Fibroblast of skin of right biceps (primary cell): ENCODE data around the gene PCDHB8.
A peak's percentile ranks its signal among the peaks of the same experiment; 100 is the strongest.
"Not testable (repeated sequence)": the region's sequence is repeated elsewhere in the genome, so short reads cannot be mapped to it uniquely, and the experiment has no call there.

Experiments
- DNase-seq: peaks from one replicate; pipeline ENCODE4 v3.0.0-alpha.2; 2013

PCDHB8 gene

GRCh38 chr5:141177577-141178191 lies at the start of gene PCDHB8:
PCDHB8 (plus strand) TSS chr5:141177790; CDS start chr5:141178035, 245 bp downstream.
- not testable (repeated sequence) for DNase-seq

- peak; percentile 13 for DNase-seq
Observed at GRCh38 chr5:141135030-141135717, 42.4 kb upstream of the PCDHB8 start, which contains the start of gene PCDHB5. PCDHB5 (plus strand) TSS chr5:141135206; CDS start chr5:141135435, 229 bp downstream.

GRCh38 chr5:141135718-141136266 lies 41.8 kb upstream of the PCDHB8 start:
- no peak for DNase-seq

- DNase-seq, result not testable (repeated sequence)
Observed at GRCh38 chr5:141137346-141137745, 40.2 kb upstream of the PCDHB8 start.

GRCh38 chr5:141149812-141150211 lies 27.8 kb upstream of the PCDHB8 start, which contains the start of gene PCDHB6:
PCDHB6 (plus strand) TSS chr5:141150057; CDS start chr5:141150258, 201 bp downstream.
- peak; percentile 1 for DNase-seq

DNA sequence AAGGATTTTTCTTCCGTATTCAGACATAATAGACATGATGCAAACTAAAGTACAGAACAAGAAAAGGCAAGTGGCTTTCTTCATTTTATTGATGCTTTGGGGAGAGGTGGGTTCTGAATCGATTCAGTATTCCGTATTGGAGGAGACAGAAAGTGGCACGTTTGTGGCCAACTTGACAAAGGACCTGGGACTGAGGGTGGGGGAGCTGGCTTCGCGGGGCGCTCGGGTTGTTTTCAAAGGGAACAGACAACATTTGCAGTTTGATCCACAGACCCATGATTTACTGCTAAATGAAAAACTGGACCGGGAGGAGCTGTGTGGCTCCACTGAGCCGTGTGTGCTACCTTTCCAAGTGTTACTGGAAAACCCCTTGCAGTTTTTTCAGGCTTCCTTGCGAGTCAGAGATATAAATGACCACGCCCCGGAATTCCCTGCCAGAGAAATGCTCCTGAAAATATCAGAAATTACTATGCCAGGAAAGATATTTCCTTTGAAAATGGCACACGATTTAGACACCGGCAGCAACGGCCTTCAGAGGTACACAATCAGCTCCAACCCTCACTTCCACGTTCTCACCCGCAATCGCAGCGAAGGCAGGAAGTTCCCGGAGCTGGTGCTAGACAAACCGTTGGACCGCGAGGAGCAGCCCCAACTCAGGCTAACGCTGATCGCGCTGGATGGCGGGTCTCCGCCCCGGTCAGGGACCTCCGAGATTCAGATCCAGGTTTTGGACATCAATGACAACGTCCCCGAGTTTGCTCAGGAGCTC lies 27.2 kb upstream of the PCDHB8 start:
- DNase-seq, result no peak

- no peak for DNase-seq
Observed at GRCh38 chr5:141150993-141151325, 26.6 kb upstream of the PCDHB8 start.

- DNase-seq, result not testable (repeated sequence)
Observed at GRCh38 chr5:141151632-141152031, 26.0 kb upstream of the PCDHB8 start.

- not testable (repeated sequence) for DNase-seq
Observed at GRCh38 chr5:141152096-141152495, 25.5 kb upstream of the PCDHB8 start.

DNA sequence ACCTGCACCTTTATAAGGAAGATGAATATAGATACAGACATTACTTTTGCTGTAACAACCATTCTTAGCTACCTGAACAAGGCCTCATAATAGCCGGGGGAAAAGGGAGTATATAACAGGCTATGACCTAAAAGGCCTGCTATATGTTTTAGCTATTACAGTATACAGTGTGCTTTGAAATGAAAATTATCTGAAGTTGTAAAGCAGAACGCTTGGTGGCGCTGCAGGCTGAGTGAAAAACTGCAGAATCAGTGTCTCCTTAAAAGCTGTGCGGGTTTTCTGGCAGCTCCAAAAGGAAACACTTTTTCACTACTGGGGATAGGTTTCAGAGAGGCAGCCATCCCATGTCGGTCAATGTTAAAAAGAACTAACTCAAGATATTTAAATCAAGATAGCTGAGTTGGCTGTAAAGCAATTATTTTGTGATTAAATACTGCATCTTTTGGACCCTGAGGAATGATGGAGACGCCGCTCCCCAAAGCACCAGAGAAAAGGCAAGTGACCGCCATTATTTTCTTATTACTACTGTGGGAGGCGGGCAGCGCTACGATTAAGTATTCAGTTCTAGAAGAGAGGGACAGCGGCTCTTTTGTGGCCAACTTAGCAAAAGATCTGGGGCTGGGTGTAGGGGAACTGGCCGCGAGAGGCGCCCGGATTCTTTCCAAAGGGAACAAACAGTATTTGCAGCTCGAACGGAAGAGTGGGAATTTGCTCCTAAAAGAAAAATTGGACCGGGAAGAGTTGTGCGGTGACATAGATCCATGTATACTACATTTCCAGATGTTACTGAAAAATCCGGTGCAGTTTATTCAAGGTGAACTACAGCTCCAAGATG lies 21.8 kb upstream of the PCDHB8 start:
- DNase-seq, result no peak

DNA sequence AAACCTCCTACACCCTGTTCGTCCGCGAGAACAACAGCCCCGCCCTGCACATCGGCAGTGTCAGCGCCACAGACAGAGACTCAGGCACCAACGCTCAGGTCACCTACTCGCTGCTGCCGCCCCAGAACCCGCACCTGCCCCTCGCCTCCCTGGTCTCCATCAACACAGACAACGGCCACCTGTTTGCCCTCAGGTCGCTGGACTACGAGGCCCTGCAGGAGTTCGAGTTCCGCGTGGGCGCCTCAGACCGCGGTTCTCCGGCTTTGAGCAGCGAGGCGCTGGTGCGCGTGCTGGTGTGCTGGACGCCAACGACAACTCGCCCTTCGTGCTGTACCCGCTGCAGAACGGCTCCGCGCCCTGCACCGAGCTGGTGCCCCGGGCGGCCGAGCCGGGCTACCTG lies 20.2 kb upstream of the PCDHB8 start:
- not testable (repeated sequence) for DNase-seq

GRCh38 chr5:141157901-141158300 lies 19.7 kb upstream of the PCDHB8 start:
- not testable (repeated sequence) for DNase-seq

GRCh38 chr5:141172381-141173204 lies 5.0 kb upstream of the PCDHB8 start, which contains the start of gene PCDHB7:
PCDHB7 (plus strand) TSS chr5:141172644; CDS start chr5:141172836, 192 bp downstream.
- peak; percentile 17 for DNase-seq

- DNase-seq, result not testable (repeated sequence)
Observed at GRCh38 chr5:141174291-141175104, 3.1 kb upstream of the PCDHB8 start.

- DNase-seq, result no peak
Observed at GRCh38 chr5:141175933-141176332, 1.7 kb upstream of the PCDHB8 start.

DNA sequence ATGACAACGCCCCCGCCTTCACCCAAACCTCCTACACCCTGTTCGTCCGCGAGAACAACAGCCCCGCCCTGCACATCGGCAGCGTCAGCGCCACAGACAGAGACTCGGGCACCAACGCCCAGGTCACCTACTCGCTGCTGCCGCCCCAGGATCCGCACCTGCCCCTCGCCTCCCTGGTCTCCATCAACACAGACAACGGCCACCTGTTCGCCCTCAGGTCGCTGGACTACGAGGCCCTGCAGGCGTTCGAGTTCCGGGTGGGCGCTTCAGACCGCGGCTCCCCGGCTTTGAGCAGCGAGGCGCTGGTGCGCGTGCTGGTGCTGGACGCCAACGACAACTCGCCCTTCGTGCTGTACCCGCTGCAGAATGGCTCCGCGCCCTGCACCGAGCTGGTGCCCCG lies 1.8 kb downstream of the PCDHB8 start:
- DNase-seq, result not testable (repeated sequence)

DNA sequence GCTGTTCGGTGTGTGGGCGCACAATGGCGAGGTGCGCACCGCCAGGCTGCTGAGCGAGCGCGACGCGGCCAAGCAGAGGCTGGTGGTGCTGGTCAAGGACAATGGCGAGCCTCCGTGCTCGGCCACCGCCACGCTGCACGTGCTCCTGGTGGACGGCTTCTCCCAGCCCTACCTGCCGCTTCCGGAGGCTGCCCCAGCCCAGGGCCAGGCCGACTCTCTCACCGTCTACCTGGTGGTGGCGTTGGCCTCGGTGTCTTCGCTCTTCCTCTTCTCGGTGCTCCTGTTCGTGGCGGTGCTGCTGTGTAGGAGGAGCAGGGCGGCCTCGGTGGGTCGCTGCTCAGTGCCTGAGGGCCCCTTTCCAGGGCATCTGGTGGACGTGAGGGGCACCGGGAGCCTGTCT lies 2.3 kb downstream of the PCDHB8 start:
- not testable (repeated sequence) for DNase-seq

GRCh38 chr5:141180313-141180712 lies 2.7 kb downstream of the PCDHB8 start:
- no peak for DNase-seq

DNA sequence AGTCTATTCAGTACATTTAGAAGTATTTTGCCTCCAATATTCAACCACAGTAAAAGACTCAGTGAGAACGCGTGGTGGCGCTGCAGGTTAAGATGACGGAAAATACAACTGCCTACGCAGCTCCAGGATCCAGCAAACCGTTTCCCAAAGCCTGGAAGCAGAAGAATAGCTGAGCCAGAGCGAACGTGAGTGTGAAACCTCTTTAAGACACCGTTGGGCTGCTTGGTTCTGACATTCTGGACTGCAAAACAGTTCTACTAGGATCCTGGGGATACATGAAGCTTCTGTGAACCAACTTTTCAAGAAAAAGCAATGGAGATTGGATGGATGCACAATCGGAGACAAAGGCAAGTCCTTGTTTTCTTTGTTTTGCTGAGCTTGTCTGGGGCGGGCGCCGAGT lies 4.7 kb downstream of the PCDHB8 start, which contains the start of gene PCDHB16:
Gene PCDHB16 (plus strand): TSS at position 140 of the 400 bp plus-strand sequence. CDS start 173 bp downstream, at position 313.
- DNase-seq, result peak; percentile 16
